PC-9 (cell line): ENCODE results near the gene PTCD3.

Experiments used
- CTCF ChIP-seq: fragments of 200-600 bp; sonication (generic); conservative IDR thresholded peaks from 2 replicates; pipeline ENCODE4 v1.6.1; 2017; ENCODE audit warnings: mixed run types, antibody characterized with exemption, mild to moderate bottlenecking, moderate library complexity
- EZH2 ChIP-seq: fragments of 200-600 bp; sonication (generic); IDR thresholded peaks from 2 replicates; pipeline ENCODE4 v1.8.0; 2017; ENCODE audit warnings: antibody characterized with exemption, low read depth

DNA sequence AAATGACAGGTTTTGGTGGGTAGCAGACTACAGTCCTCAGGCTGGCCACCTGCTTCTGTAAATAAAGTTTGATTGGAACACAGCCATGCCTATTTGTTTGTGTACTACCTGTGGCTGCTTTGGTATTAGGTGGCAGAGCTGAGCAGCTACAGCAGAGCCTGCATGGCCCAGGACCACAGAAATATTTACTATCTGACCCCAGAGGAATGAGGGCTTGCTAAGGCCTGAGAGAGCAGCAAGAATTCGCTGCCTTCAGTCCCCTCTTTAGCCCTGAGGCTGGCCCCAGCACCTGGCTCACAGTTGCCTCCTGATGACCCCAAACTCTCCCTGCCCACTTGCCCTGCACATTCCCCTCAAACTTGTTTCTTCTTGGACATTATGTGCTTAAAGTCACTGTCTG lies 32.8 kb upstream of the PTCD3 start:
- no peak for TF ChIP-seq CTCF
- TF ChIP-seq EZH2, result no peak
